Measurements from ENCODE around the gene SLC1A5.
"Not testable (repeated sequence)": the region's sequence is repeated elsewhere in the genome, so short reads cannot be mapped to it uniquely, and the experiment has no call there.

SLC1A5 gene

DNA sequence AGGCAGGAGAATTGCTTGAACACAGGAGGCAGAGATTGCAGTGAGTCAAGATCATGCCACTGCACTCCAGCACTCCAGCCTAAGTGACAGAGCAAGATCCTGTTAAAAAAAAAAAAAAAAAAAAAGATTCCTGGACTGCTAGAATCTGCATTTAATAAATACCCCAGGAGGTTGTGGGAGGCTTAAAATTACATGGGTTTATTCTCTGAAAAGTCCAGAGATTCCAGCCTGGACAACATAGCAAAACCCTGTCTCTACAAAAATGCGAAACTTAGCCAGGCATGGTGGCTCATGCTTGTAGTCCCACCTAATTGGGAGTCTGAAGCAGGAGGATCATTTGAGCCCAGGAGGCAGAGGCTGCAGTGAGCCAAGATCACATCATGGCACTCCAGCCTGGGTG, 9.5 kb upstream of the SLC1A5 start:
- no peak for DNase-seq

- peak; percentile 79 for DNase-seq
Observed at GRCh38 chr19:46791944-46792343, 3.5 kb upstream of the SLC1A5 start.

GRCh38 chr19:46789371-46789770, 977 bp upstream of the SLC1A5 start:
- DNase-seq = no peak

DNA sequence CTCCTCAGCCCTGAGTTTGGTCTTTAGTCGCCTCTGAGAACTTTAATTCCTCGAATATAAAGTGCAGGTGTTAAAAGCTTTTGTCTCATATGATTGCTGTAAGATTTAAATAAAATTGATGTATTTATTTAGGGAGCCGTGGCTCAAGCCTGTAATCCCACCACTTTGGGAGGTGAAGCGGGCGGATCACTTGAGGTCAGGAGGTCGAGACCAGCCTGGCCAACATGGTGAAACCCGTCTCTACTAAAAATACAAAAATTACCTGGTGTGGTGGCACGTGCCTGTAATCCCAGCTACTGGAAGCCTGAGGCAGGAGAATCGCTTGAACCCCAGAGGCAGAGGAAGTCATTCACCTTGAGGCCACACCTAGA, 559 bp upstream of the SLC1A5 start:
- DNase-seq = no peak

GRCh38 chr19:46787331-46788261, 798 bp downstream of the SLC1A5 start:
- DNase-seq = peak; percentile 37

DNA sequence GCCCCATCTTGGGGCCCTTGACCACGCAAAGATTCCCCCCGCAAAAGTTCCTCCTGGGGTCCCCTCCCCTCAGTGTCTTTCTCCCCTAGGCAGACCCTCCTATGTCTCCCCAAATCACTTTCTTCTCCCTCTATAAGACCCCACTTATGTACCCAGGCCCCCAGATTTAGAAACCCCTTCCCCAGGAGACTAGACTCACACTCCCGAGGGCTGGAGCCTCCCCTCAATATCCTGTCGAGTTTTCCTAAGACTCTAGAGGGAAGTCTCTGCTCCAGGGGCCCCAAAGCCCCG, 1.4 kb downstream of the SLC1A5 start:
- no peak for DNase-seq

DNA sequence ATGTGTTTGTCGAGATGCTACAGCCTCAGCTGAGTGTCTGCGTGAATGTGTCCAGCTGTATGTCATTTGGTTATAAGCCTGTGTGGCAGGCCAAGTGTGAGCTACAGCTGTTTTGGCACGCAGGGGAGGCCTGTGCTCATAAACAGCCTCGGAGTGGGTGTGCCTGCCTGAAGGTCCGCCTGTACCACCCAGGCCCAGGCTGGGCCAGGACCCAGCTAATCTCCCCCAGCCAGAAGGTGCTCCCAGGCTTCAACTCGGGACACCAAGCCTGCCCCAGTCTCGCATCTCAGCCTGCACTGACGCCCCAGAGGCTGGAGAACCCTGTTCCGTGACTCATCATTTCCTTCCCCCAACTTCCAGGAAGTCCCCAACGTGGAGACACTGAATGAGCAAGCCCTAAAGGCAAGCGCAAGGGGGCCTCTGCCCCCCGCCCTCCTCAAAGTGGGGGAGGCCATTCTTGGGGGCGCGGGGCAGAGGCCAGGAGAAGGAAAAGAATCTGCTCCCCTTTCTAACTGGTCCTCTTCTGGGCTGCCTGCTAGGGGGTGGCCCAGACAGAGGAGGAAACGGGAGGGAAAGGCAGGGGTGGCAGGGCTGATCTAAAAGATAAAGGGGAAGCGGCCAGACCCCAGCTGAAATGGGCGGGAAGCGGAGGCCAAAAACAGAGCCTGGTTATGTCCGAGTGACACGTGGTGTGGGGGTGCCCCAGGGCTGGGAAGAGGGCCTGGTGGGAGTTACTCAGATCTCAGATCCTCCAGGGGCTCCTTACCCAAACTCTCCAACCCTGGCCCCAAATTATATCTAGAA, 2.0 kb downstream of the SLC1A5 start:
- peak; percentile 87 for DNase-seq

- no peak for DNase-seq
Observed at GRCh38 chr19:46785980-46786235, 2.5 kb downstream of the SLC1A5 start.

- DNase-seq = no peak
Observed at GRCh38 chr19:46785054-46785979, 3.1 kb downstream of the SLC1A5 start.

DNA sequence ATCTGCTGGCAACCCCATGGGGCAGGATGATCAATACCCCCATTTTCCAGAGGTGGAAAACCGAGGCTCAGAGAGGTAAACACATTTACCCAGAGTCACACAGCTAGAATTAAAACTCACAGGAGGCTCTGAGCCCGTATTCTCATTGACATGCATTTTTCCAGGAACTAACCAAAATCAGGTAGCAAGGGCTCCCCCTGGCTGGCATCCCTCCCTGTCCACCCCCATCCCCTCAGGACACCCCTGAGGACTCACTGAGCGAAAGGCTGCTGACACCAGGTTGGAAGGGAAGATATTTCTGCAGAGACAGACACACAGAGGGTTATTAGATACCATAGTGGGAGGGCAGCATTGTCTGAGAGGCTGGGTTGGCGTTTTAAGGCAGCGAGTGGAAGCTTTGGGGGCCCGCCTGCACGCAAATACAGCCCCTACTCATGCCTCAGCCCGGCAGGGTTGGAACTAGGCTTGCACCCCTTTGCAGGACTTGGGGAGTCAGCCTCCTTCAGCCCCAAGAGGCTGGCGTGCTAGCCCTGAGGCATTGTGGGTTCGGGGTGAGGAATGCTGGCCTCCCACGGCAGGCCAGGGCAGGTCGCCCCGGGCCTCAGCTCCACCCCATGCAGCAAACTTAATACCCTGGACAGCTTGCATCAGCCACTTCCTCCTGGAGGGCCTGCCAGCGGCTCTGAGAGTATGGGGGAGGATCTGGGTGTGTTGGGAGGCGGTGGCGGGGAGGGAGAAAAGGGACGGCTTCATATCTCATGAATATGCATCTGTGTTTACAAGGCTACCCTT, 3.9 kb downstream of the SLC1A5 start:
- DNase-seq = peak; percentile 54

GRCh38 chr19:46783670-46784069, 4.7 kb downstream of the SLC1A5 start:
- DNase-seq = no peak

GRCh38 chr19:46782355-46783019, 5.9 kb downstream of the SLC1A5 start:
- DNase-seq = no peak

DNA sequence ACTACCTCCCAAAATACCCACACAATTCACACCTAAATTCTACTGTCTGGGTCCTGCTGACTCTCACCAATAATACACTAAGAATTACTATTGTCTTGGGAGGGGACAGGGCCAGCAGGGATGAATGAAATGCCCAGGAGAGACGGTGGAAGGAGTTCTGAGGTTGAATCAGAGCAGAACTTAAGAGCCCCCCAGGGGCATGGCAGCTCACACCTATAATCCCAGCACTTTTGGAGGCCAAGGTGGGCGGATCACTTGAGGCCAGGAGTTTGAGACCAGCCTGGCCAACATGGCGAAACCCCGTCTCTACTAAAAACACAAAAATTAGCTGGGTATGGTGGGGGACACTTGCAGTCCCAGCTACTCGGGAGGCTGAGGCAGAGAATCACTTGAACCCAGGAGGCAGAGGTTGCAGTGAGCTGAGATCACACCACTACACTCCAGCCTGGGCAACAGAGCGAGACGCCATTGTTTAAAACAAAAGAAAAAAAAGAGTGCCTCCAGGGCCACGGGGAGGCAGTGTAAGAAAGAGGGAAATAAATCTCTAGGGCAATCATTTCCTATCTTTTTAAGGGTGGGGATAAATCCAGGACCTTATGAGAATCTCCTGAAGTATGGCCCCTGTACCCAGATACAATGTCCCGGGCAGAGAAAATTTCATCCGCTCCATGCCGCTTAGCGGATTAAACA, 10.3 kb downstream of the SLC1A5 start:
- DNase-seq = not testable (repeated sequence)

DNA sequence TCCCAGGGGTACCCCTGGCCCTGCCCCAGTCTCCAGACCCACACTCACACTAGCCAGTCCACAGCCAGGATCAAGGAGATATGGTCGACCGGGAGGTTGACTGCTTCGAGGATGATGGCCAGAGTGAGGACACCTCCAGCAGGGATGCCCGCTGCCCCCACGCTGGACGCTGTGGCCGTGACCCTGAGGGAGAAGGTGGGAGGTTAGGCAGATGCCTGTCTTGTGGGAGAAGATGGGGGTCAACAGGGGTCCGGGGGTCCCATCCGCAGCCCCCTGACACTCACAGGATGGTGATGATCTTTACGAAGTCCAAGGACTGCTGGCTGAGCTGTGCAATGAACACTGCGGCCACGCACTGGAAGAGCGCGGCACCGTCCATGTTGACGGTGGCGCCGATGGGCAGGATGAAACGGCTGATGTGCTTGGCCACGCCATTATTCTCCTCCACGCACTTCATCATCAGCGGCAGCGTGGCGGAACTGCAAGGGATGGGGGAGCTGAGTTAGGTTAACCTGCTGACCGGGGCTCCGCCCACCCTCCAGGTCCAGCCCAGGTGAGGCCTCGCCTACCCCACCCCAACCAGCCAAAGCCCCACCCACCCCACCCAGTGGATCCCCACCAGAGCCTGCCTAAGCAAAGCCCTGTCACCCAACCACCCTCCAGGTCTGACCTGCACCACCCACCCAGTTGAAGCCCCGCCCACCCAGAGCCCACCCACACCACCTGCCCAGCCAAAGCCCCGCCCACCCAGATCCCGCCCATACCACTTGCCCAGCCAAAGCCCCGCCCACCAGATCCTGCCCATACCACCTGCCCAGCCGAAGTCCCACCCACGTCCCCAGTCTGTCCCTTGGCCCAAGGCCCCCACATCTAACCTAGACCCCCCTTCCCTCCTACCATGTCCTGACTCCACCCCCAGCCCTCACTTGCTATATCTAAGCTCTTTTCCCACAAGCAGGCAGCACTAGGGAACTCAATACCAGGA, 11.2 kb downstream of the SLC1A5 start:
- no peak for DNase-seq

DNA sequence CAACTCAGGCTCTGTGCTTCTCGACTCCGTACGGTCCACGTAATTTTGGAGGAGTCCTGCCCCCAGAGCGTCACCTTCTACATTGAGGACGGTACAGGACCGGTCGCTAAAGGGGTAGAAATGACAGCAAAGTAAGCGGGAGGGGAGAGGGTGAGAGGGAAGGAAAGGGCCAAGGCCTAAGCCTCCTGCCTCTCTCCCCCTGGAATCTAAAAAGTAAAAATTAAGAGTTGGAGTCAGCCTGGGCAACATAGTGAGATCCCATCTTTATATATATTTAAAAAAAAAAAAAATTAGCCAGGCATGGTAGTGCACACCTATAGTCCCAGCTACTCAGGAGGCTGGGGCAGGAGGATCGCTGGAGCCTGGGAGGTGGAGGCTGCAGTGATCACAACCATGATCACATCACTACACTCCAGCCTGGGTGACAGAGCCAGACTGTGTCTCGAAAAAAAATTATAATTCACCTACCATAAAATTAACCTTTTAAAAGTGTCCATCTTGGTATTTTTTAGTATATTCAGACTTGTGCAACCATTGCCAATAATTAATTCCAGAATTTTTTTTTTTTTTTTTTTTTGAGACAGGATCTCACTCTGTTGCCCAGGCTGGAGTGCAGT, 12.6 kb downstream of the SLC1A5 start:
- no peak for DNase-seq

GRCh38 chr19:46773018-46773399, 15.4 kb downstream of the SLC1A5 start:
- no peak for DNase-seq

- DNase-seq = no peak
Observed at GRCh38 chr19:46772170-46773017, 16.0 kb downstream of the SLC1A5 start.

GRCh38 chr19:46768746-46769145, 19.6 kb downstream of the SLC1A5 start:
- DNase-seq = not testable (repeated sequence)
